Liver (tissue), 9 donors: ENCODE measurements around the gene CACNA1D. TPM values are rescaled to one million over a fixed set of nuclear protein-coding genes. Genes with fewer than 3 reads are reported as not detected.

ENCODE experiments used
- DNase-seq: peaks from one replicate; pipeline ENCODE4 v3.0.0-alpha.2; 2017; ENCODE audit warnings: low spot score
- H3K27ac ChIP-seq, 2 donors: one replicate each; pipeline ENCODE4 v1.7.0; 2013; ENCODE audit warnings: inconsistent platforms in 2 of 2, low read length in 2 of 2, control low read depth in 1 of 2, low read depth in 1 of 2, mild to moderate bottlenecking in 1 of 2
- H3K27me3 ChIP-seq, 4 donors: one replicate each; pipeline versions ENCODE4 v1.6.1 to v1.7.0; 2013; ENCODE audit warnings: low read length in 3 of 4, inconsistent platforms in 1 of 4, mild to moderate bottlenecking in 1 of 4, moderate library complexity in 1 of 4; ENCODE audit not compliant: control insufficient read depth in 4 of 4, insufficient read depth in 4 of 4
- H3K36me3 ChIP-seq, 4 donors: one replicate each; pipeline versions ENCODE4 v1.6.1 to v1.7.0; 2013; ENCODE audit warnings: low read length in 3 of 4, mild to moderate bottlenecking in 3 of 4, low read depth in 1 of 4, moderate library complexity in 1 of 4; ENCODE audit not compliant: control insufficient read depth in 4 of 4, insufficient read depth in 3 of 4
- H3K4me1 ChIP-seq, 4 donors: one replicate each; pipeline versions ENCODE4 v1.6.1 to v1.7.0; 2013; ENCODE audit warnings: low read length in 3 of 4, mild to moderate bottlenecking in 3 of 4, moderate library complexity in 1 of 4; ENCODE audit not compliant: control insufficient read depth in 4 of 4, insufficient read depth in 4 of 4
- H3K4me3 ChIP-seq, 3 donors: one replicate each; pipeline versions ENCODE4 v1.6.1 to v1.7.0; 2013; ENCODE audit warnings: low read length in 3 of 3, control low read depth in 1 of 3, low read depth in 1 of 3, mild to moderate bottlenecking in 1 of 3
- H3K9ac ChIP-seq, 2 donors: one replicate each; pipeline ENCODE4 v1.7.0; 2013; ENCODE audit warnings: low read length in 2 of 2, mild to moderate bottlenecking in 2 of 2, moderate library complexity in 2 of 2, control low read depth in 1 of 2, low read depth in 1 of 2
- H3K9me3 ChIP-seq, 4 donors: one replicate each; pipeline versions ENCODE4 v1.6.1 to v1.7.0; 2013; ENCODE audit warnings: low read length in 3 of 4; ENCODE audit not compliant: control insufficient read depth in 4 of 4
- EGR1 ChIP-seq, 2 donors: IDR thresholded peaks; 2 replicates each; pipeline ENCODE4 v1.6.1; 2016 to 2018; ENCODE audit warnings: antibody characterized with exemption in 2 of 2, low read depth in 2 of 2
- FOXA1 ChIP-seq: IDR thresholded peaks from 2 replicates; pipeline ENCODE4 v1.6.1; 2016; ENCODE audit warnings: antibody characterized with exemption
- FOXA2 ChIP-seq: IDR thresholded peaks from 2 replicates; pipeline ENCODE4 v1.6.1; 2016; ENCODE audit warnings: antibody characterized with exemption
- GABPA ChIP-seq, 2 donors: IDR thresholded peaks in 1 of 2; conservative IDR thresholded peaks in 1 of 2; 2 replicates each; pipeline ENCODE4 v1.6.1; 2016; ENCODE audit warnings: antibody characterized with exemption in 2 of 2, mild to moderate bottlenecking in 1 of 2, moderate library complexity in 1 of 2
- HNF4A ChIP-seq, 2 donors: conservative IDR thresholded peaks; 2 replicates each; pipeline ENCODE4 v1.6.1; 2016; ENCODE audit warnings: antibody characterized with exemption in 2 of 2, mild to moderate bottlenecking in 2 of 2
- HNF4G ChIP-seq: IDR thresholded peaks from 2 replicates; pipeline ENCODE4 v1.6.1; 2016; ENCODE audit warnings: antibody characterized with exemption
- JUND ChIP-seq, 2 donors: IDR thresholded peaks; 2 replicates each; pipeline ENCODE4 v1.6.1; 2016; ENCODE audit warnings: antibody characterized with exemption in 2 of 2
- RAD21 ChIP-seq, 2 donors: IDR thresholded peaks; 2 replicates each; pipeline ENCODE4 v1.6.1; 2016; ENCODE audit warnings: antibody characterized with exemption in 2 of 2, mild to moderate bottlenecking in 2 of 2
- TAF1 ChIP-seq: conservative IDR thresholded peaks from 2 replicates; pipeline ENCODE4 v1.6.1; 2016; ENCODE audit warnings: antibody characterized with exemption, mild to moderate bottlenecking
- YY1 ChIP-seq: IDR thresholded peaks from 2 replicates; pipeline ENCODE4 v1.6.1; 2016; ENCODE audit warnings: antibody characterized with exemption, mild to moderate bottlenecking
- WGBS: extraction: QIAGEN DNeasy Blood & Tissue Kit; methylation state at CpG from one replicate; pipeline ENCODE4 v1.1.7; 2013; 5-methylcytosine and 5-hydroxymethylcytosine counted together
- polyA plus RNA-seq, 2 donors: library from polyadenylated mRNA; stranded (reverse) in 1 of 2; unstranded in 1 of 2; fragments of 200-250 nt in 1 of 2; fragments of >200 nt in 1 of 2; fragmentation: Nextera tagmentation in 1 of 2; extraction: Ambion mirVana in 1 of 2; gene quantifications; one replicate each; pipeline versions ENCODE4 v1.2.1 to v1.2.3, GENCODE V29; 2013 to 2015
- total RNA-seq, 2 donors: library from RNA; depleted of rRNA; stranded (reverse); fragments of >200 nt; gene quantifications; one replicate each; pipeline ENCODE4 v1.2.3, GENCODE V29; 2014
- TF ChIP-seq, protein P1 (sequence below): IDR thresholded peaks from 2 replicates; pipeline ENCODE4 v1.6.1; 2016; ENCODE audit warnings: antibody characterized with exemption, mild to moderate bottlenecking
- TF ChIP-seq, protein P2 (sequence below): IDR thresholded peaks from 2 replicates; pipeline ENCODE4 v1.6.1; 2016; ENCODE audit warnings: antibody characterized with exemption
- TF ChIP-seq, protein P3 (sequence below): IDR thresholded peaks from 2 replicates; pipeline ENCODE4 v1.6.1; 2016; ENCODE audit warnings: antibody characterized with exemption
- TF ChIP-seq, protein P4 (sequence below): IDR thresholded peaks from 2 replicates; pipeline ENCODE4 v1.6.1; 2016; ENCODE audit warnings: antibody characterized with exemption
- donor health status: healthy.
- donor health status: healthy.
- donor health status: healthy.
- donor health status: healthy.
- donor health status: healthy.

CACNA1D gene
- total and polyA plus RNA-seq, 4 donors: 1.8 to 18.9 (median 3.4) TPM

DNA sequence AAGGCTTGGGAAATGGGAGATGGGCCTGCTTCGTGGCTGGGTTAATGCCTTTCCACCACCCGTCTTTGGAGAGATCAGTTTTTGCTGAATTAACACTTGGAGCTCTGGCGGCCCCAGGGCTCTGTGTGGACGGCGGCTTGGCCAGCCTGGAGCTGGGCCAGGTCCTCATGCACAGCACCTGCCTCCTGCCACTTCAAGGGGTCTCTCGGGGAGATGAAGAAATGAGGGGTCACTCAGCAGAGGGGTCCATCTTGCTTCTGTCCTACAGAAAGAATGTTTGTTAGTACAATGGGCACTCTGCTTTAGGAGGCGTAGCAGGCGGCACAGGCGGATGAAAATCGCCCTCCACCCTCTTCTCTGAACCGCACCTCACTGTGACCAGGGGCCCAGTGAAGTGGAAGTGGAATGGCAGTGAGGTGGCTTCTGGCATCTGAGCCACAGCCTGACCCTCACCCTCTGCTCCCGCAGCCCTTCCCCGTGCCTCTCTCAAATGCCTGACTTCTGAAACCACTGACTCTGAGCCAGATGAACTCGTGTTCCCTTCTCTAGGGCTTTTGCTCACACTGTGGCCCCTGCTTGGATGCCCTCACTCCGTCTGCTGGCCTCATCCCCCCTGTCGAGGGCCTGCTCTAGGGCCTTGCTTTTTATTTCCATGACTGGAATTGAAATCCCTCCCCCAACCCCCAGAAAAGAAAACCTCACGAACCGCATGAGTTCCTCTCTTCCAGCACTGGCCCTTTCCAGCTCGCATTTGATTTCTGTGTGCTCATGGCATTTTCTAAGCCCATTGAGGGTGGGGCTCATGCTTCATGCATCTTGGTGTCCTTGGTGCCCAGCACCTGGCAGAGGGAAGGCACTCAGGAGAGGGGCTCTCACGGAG is 309.6 kb downstream of the CACNA1D start:
- DNase-seq: no peak
- WGBS: 86% methylated on average over 20 of the region's 20 CpGs
- no peak overlapping the region for H3K27ac ChIP-seq

DNA sequence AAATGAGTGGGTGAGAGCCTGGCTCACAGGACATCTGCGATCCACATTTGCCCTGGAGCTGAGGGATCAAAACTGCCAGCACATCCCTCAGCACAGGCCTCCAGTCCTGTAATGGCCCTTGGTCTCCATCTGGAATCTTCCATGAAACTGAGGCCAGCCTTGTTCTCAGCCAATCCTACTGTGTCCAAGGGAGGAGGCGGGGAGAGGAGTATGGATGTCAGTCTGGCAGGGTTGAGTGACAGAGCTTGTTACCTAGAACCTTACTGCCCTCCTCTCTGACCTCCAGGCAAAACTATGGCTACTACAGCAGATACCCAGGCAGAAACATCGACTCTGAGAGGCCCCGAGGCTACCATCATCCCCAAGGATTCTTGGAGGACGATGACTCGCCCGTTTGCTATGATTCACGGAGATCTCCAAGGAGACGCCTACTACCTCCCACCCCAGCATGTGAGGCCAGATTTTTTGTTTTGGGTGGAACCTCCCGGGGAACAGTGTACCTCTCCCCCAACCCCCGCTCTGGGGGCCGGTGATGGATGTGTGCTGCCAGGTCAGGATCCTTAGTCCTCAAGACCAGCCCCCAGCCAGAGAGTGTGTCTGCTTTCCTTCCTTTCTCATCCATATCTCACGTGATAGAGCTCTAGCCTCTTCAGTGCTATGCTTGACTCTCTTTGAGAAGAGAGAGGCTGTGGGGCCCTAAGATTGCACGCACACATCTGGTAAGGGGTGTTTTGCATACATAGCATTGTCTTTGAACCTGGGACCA is 310.5 kb downstream of the CACNA1D start:
- H3K4me3 ChIP-seq: no peak overlapping the region
- no peak for TF ChIP-seq FOXA1
- no peak for TF ChIP-seq HNF4A (conservative IDR thresholded peaks at IDR 0.05)
- TF ChIP-seq, protein P1, sequence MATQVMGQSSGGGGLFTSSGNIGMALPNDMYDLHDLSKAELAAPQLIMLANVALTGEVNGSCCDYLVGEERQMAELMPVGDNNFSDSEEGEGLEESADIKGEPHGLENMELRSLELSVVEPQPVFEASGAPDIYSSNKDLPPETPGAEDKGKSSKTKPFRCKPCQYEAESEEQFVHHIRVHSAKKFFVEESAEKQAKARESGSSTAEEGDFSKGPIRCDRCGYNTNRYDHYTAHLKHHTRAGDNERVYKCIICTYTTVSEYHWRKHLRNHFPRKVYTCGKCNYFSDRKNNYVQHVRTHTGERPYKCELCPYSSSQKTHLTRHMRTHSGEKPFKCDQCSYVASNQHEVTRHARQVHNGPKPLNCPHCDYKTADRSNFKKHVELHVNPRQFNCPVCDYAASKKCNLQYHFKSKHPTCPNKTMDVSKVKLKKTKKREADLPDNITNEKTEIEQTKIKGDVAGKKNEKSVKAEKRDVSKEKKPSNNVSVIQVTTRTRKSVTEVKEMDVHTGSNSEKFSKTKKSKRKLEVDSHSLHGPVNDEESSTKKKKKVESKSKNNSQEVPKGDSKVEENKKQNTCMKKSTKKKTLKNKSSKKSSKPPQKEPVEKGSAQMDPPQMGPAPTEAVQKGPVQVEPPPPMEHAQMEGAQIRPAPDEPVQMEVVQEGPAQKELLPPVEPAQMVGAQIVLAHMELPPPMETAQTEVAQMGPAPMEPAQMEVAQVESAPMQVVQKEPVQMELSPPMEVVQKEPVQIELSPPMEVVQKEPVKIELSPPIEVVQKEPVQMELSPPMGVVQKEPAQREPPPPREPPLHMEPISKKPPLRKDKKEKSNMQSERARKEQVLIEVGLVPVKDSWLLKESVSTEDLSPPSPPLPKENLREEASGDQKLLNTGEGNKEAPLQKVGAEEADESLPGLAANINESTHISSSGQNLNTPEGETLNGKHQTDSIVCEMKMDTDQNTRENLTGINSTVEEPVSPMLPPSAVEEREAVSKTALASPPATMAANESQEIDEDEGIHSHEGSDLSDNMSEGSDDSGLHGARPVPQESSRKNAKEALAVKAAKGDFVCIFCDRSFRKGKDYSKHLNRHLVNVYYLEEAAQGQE: no peak
- TF ChIP-seq HNF4G: no peak
- no peak for TF ChIP-seq YY1
- TF ChIP-seq, protein P2, sequence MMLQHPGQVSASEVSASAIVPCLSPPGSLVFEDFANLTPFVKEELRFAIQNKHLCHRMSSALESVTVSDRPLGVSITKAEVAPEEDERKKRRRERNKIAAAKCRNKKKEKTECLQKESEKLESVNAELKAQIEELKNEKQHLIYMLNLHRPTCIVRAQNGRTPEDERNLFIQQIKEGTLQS: no peak
- TF ChIP-seq GABPA (IDR thresholded peaks at IDR 0.05 in 1 of 2, conservative IDR thresholded peaks at IDR 0.05 in 1 of 2): no peak
- TF ChIP-seq, protein P3, sequence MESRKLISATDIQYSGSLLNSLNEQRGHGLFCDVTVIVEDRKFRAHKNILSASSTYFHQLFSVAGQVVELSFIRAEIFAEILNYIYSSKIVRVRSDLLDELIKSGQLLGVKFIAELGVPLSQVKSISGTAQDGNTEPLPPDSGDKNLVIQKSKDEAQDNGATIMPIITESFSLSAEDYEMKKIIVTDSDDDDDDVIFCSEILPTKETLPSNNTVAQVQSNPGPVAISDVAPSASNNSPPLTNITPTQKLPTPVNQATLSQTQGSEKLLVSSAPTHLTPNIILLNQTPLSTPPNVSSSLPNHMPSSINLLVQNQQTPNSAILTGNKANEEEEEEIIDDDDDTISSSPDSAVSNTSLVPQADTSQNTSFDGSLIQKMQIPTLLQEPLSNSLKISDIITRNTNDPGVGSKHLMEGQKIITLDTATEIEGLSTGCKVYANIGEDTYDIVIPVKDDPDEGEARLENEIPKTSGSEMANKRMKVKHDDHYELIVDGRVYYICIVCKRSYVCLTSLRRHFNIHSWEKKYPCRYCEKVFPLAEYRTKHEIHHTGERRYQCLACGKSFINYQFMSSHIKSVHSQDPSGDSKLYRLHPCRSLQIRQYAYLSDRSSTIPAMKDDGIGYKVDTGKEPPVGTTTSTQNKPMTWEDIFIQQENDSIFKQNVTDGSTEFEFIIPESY: no peak
- H3K27me3 ChIP-seq: no peaks in the 10 kb centered on the region
- H3K4me1 ChIP-seq: peaks cover 0 to 6% (median 2%) of the 10 kb centered on the region in 4 donors
- no peaks in the 10 kb centered on the region for H3K9me3 ChIP-seq
- 84% methylated on average over 14 of the region's 14 CpGs for WGBS
- H3K36me3 ChIP-seq: no peaks in the 10 kb centered on the region
- DNase-seq: no peak
- H3K9ac ChIP-seq: no peak overlapping the region
- H3K27ac ChIP-seq: no peak overlapping the region

More for the DNA sequence above, 309.6 kb downstream of the CACNA1D start:
- H3K4me1 ChIP-seq: peaks cover 0 to 6% (median 2%) of the 10 kb centered on the region in 4 donors
- no peak overlapping the region for H3K9ac ChIP-seq
- no peaks in the 10 kb centered on the region for H3K36me3 ChIP-seq
- no peaks in the 10 kb centered on the region for H3K9me3 ChIP-seq
- no peaks in the 10 kb centered on the region for H3K27me3 ChIP-seq
- H3K4me3 ChIP-seq: no peak overlapping the region
- TF ChIP-seq RAD21 (IDR thresholded peaks at IDR 0.05) (no peak), GABPA (IDR thresholded peaks at IDR 0.05 in 1 of 2, conservative IDR thresholded peaks at IDR 0.05 in 1 of 2) (no peak), FOXA2 (no peak), HNF4G (no peak), JUND (IDR thresholded peaks at IDR 0.05) (no peak), TAF1 (no peak), HNF4A (conservative IDR thresholded peaks at IDR 0.05) (no peak), EGR1 (IDR thresholded peaks at IDR 0.05; ENCODE audit: low read depth in 2 of 2) (no peak)
- TF ChIP-seq, protein P1: no peak
- TF ChIP-seq, protein P4, sequence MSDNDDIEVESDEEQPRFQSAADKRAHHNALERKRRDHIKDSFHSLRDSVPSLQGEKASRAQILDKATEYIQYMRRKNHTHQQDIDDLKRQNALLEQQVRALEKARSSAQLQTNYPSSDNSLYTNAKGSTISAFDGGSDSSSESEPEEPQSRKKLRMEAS: no peak
